ENCODE data around the gene RAPGEF1.

GRCh38 chr9:131618785-131619184 lies 121.1 kb downstream of the RAPGEF1 start:
- no peak for TF ChIP-seq CTCF (IDR thresholded peaks at IDR 0.05)
- no peak for TF ChIP-seq POLR2A (IDR thresholded peaks at IDR 0.05)
- TF ChIP-seq POLR2AphosphoS5 (IDR thresholded peaks at IDR 0.05), result no peak
- TF ChIP-seq EP300 (IDR thresholded peaks at IDR 0.05), result no peak
